Skeletal muscle cell (primary cell): Measurements from ENCODE around the gene LINC01488.

ENCODE experiments used
- DNase-seq: peaks from one replicate; pipeline ENCODE4 v3.0.0-alpha.2; 2010; ENCODE audit warnings: low read depth
- H3K4me3 ChIP-seq: 2 replicates; pipeline ENCODE4 v1.5.1; 2011; ENCODE audit warnings: low read depth, mild to moderate bottlenecking, control low read depth, low read length, moderate library complexity

Gene LINC01488

GRCh38 chr11:69537855-69538640, 56.6 kb downstream of the LINC01488 start:
- H3K4me3 ChIP-seq, result no peak overlapping the region
- DNase-seq, result no peak

GRCh38 chr11:69538854-69539253, 57.4 kb downstream of the LINC01488 start:
- H3K4me3 ChIP-seq, result no peak overlapping the region
- DNase-seq, result no peak

- no peak for DNase-seq
- H3K4me3 ChIP-seq, result no peak overlapping the region
These were observed 58.1 kb downstream of the LINC01488 start for GRCh38 chr11:69539416-69540117.

GRCh38 chr11:69540118-69541000, 58.9 kb downstream of the LINC01488 start:
- no peak overlapping the region for H3K4me3 ChIP-seq
- DNase-seq, result no peak

GRCh38 chr11:69541001-69541285, 59.5 kb downstream of the LINC01488 start:
- no peak overlapping the region for H3K4me3 ChIP-seq
- no peak for DNase-seq

GRCh38 chr11:69541501-69542313, 60.2 kb downstream of the LINC01488 start:
- no peak overlapping the region for H3K4me3 ChIP-seq

GRCh38 chr11:69542314-69543168, 61.1 kb downstream of the LINC01488 start:
- no peak for DNase-seq
- H3K4me3 ChIP-seq, result no peak overlapping the region

More at GRCh38 chr11:69541501-69542313, 60.2 kb downstream of the LINC01488 start:
- no peak for DNase-seq
